Measurements from ENCODE around the gene OMA1.
"Not testable (repeated sequence)": the region's sequence is repeated elsewhere in the genome, so short reads cannot be mapped to it uniquely, and the experiment has no call there.

DNA sequence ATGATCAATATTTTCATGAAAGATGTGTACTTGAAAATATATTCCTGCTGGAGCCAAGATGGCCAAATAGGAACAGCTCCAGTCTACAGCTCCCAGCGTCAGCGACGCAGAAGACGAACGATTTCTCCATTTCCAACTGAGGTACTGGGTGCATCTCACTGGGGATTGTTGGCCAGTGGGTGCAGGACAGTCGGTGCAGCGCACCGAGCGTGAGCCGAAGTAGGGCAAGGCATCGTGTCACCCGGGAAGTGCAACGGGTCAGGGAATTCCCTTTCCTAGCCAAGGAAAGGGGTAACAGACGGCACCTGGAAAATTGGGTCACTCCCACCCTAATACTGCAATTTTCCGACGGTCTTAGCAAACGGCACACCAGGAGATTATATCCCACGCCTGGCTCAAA, 57.6 kb downstream of the OMA1 start:
- TF ChIP-seq POLR2AphosphoS5 (IDR thresholded peaks at IDR 0.05; ENCODE audit: low read depth, low read length); TAF1 (IDR thresholded peaks at IDR 0.05; ENCODE audit: borderline replicate concordance, low read depth, low read length): not testable (repeated sequence)
